RWPE2 (cell line): Measurements from ENCODE around the gene SNX20.

Source experiments
- ATAC-seq: fragments of 200-7000 bp; cut with Tn5 transposase; 3 replicates; pipeline ENCODE4 v1.9.1; 2021; ENCODE audit warnings: low read depth
- DNase-seq: peaks from one replicate; pipeline ENCODE4 v3.0.0-alpha.2; 2020; ENCODE audit warnings: low spot score
- H3K27ac ChIP-seq: fragments of 450-650 bp; 2 replicates; pipeline ENCODE4 v1.5.1; 2017; ENCODE audit warnings: mild to moderate bottlenecking; ENCODE audit not compliant: poor library complexity, severe bottlenecking
- H3K27me3 ChIP-seq: fragments of 250-450 bp; sonication (Bioruptor Pico); 2 replicates; pipeline ENCODE4 v1.5.1; 2021; ENCODE audit warnings: mild to moderate bottlenecking, moderate library complexity; ENCODE audit not compliant: insufficient read depth, poor library complexity, severe bottlenecking
- H3K36me3 ChIP-seq: fragments of 250-450 bp; sonication (Bioruptor Pico); 2 replicates; pipeline ENCODE4 v1.5.1; 2020; ENCODE audit warnings: low read depth, mild to moderate bottlenecking, moderate library complexity
- H3K4me1 ChIP-seq: fragments of 250-450 bp; sonication (Bioruptor Pico); 2 replicates; pipeline ENCODE4 v1.5.1; 2021; ENCODE audit warnings: mild to moderate bottlenecking, moderate library complexity; ENCODE audit not compliant: insufficient read depth, poor library complexity, severe bottlenecking
- H3K4me3 ChIP-seq: fragments of 250-450 bp; sonication (Bioruptor Pico); 2 replicates; pipeline ENCODE4 v1.5.1; 2021; ENCODE audit warnings: mild to moderate bottlenecking, moderate library complexity; ENCODE audit not compliant: severe bottlenecking
- H3K9me3 ChIP-seq: fragments of 250-450 bp; sonication (Bioruptor Pico); 2 replicates; pipeline ENCODE4 v1.5.1; 2021; ENCODE audit warnings: mild to moderate bottlenecking, moderate library complexity; ENCODE audit not compliant: severe bottlenecking
- CTCF ChIP-seq: fragments of 450-650 bp; IDR thresholded peaks from one replicate; pipeline ENCODE4 v1.5.1; 2017; ENCODE audit warnings: mild to moderate bottlenecking, moderate library complexity; ENCODE audit not compliant: poor library complexity, severe bottlenecking

SNX20 gene

GRCh38 chr16:50638816-50639670 lies 42.1 kb downstream of the SNX20 start:
- Histone ChIP-seq H3K27ac (no peak overlapping the region), H3K4me3 (no peak overlapping the region), H3K4me1 (no peaks in the 10 kb centered on the region), H3K9me3 (no peaks in the 10 kb centered on the region), H3K36me3 (no peaks in the 10 kb centered on the region), H3K27me3 (no peaks in the 10 kb centered on the region)
- no peak for DNase-seq
- TF ChIP-seq CTCF, result no peak
- no peak for ATAC-seq

- ATAC-seq (no peak), DNase-seq (no peak)
- H3K36me3 ChIP-seq, result no peaks in the 10 kb centered on the region
- no peak overlapping the region for H3K4me3 ChIP-seq
- H3K4me1 ChIP-seq, result no peaks in the 10 kb centered on the region
- H3K9me3 ChIP-seq, result no peaks in the 10 kb centered on the region
- TF ChIP-seq CTCF, result no peak
- H3K27me3 ChIP-seq, result no peaks in the 10 kb centered on the region
- no peak overlapping the region for H3K27ac ChIP-seq
These were observed 43.2 kb downstream of the SNX20 start for GRCh38 chr16:50637716-50638602.

GRCh38 chr16:50636753-50637374 lies 44.2 kb downstream of the SNX20 start:
- Histone ChIP-seq H3K4me1 (no peaks in the 10 kb centered on the region), H3K27ac (no peak overlapping the region), H3K36me3 (no peaks in the 10 kb centered on the region), H3K9me3 (no peaks in the 10 kb centered on the region), H3K4me3 (no peak overlapping the region), H3K27me3 (no peaks in the 10 kb centered on the region)
- DNase-seq (no peak), ATAC-seq (no peak)
- no peak for TF ChIP-seq CTCF

- no peaks in the 10 kb centered on the region for H3K9me3 ChIP-seq
- ATAC-seq (no peak), DNase-seq (no peak)
- no peaks in the 10 kb centered on the region for H3K36me3 ChIP-seq
- no peak overlapping the region for H3K27ac ChIP-seq
- TF ChIP-seq CTCF, result no peak
- no peaks in the 10 kb centered on the region for H3K27me3 ChIP-seq
- no peak overlapping the region for H3K4me3 ChIP-seq
- no peaks in the 10 kb centered on the region for H3K4me1 ChIP-seq
These were observed 45.4 kb downstream of the SNX20 start for GRCh38 chr16:50635505-50636392.
